HG02970 (cell line): Measurements from ENCODE around the gene DNAI2.
"Not testable (repeated sequence)": the region's sequence is repeated elsewhere in the genome, so short reads cannot be mapped to it uniquely, and the experiment has no call there.

Experiments
- ATAC-seq: cut with Tn5 transposase; IDR thresholded peaks from one replicate; pipeline ENCODE4 v1.9.1; 2021; ENCODE audit warnings: mild to moderate bottlenecking, moderate library complexity, moderate number of reproducible peaks; ENCODE audit not compliant: unreplicated experiment, low FRiP score

DNAI2 gene

DNA sequence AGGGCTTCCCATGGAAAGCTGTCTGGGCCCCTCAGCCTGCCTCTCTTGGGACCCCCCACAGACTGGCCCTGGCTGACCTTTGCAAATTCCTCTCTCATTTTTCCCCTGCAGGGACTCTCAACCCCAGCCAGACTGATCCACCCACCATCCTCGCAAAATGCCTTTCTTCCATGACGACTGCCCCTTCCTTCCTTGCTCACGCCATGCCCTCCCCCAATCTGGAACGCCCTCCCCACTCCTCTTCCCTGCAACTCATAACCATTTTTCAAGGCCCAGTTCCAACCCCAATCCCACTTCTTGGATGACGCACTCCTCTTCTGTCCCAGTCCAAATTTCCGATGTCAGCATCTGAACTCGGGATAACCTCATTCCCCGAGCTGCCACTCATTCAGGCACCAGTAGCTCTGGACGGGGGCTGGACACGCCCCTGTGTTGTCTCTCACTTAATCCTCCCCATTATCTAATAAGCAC lies 1.3 kb upstream of the DNAI2 start:
- no peak for ATAC-seq

DNA sequence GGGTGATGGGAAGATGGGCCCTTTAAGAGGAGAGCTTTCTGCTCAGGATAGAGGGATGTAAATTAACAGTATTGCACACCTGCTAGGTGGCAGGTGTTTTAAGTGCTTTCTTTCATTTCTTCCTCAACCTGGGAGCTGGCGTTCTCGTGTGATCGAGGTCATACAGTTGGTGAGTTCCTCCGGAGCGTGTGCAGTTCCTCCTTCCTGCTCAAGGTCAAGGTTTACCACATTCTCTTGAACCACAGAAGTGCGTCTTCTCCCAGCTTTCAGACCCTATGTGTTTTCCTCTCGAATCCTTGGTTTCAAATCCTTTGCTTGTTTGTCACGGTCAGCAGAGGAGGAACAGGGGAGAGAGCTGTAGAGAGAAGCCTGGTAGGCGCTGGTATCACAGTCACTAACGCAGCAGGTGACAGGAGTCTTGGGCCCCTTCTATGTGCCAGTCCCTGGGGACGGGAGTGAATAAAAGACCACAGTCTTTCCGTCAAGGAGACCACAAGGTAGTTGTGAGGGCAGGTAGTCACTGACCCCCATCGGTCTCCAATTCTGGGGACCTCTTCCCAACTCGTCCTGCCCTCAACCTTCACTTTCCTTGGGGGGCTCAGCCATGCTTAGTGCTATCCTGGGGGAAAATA lies 791 bp downstream of the DNAI2 start:
- no peak for ATAC-seq

DNA sequence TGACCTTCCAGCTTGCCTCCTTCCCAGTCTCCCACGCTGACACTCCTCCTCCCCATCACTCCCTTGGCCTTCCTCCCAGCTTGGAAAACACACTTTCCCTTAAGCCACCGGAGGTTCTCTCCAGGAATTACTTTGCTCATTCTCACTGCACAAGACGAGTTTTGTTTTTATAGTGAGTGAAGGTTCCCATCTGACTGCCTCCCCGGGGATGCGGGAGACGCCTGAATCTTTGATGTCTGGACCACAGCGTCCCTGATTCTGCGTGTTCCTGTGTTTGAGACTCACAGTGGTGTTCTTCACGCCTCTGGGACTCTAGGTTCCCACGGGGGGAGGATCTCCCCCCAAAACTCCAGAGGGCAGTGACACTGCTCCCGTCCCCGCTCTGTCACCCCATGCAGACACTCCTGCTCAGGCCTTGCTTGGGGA lies 2.0 kb downstream of the DNAI2 start:
- no peak for ATAC-seq

DNA sequence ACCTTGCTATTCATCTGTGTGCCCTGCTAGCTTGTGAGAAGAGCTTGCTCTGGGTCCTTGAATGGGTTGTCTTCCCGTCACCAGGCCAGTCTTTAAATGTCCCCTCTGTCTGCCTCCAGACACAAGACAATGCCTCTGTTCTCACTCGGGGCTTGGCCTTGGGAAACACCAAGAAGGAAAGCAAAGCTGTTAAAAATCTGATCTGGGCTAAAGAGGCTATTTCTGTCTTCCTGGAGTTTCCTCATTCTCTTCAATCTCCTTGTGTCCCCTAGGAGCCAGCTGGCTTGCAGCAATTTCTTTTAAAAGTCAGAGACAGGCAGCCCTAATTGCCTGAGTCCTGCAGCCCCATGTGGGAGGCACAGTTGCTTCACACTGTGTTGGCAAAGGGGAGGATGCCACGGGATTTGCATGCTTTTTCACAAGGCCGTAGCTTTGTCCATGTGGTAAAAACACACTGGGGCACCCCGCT lies 2.5 kb downstream of the DNAI2 start:
- no peak for ATAC-seq

DNA sequence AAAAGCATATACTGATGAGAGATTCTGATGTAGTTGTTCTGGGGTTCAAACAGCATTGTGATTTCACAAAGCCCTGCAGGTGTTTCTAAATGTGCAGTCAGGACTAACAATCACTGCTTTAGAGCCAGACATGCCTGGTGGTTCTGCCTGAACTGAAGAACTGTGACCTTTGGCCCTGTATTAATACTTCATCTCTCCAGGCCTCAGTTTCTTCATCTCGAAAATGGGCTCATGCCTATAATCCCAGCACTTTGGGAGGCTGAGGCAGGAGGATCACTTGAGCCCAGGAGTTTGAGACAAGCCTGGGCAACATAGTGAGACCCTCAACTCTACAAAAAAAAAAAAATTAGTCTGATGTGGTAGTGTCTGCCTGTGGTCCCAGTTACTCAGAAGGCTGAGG lies 3.9 kb downstream of the DNAI2 start:
- no peak for ATAC-seq

DNA sequence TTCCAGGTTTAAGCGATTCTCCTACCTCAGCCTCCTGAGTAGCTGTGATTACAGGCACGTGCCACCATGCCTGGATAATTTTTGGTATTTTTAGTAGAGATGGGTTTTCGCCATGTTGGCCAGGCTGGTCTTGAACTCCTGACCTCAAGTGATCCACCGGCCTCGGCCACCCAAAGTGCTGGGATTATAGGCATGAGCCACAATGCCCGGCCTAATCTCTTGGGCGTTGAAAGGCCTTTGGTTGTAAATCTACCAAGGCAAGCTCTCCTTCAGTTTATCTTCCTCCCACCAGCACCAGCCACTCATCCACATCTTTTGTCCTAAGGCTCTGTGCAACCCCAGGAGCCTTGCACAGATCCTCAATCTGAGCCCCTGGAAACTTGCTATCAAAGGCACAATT lies 5.6 kb downstream of the DNAI2 start:
- ATAC-seq, result not testable (repeated sequence)

DNA sequence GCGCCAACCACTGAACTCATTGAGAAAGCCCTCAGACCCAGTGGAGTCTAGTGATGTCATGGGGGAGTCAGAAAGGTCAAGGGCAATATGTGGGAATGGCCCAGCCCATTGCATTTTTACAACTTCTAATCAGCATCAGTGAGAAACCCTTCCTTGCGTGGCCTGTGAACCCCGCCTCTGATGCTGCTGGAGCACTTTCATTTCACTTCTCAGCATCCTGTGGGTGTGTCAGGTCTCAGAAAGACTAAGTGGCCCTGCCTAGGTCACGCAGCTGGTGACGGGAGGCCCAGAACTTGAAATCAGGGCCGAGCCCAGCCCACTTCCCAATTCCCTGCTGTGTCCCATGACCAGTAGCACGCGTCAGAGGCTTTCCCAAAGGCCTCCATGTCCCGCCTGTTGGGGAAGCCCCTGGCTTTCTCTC lies 6.1 kb downstream of the DNAI2 start:
- ATAC-seq, result no peak

DNA sequence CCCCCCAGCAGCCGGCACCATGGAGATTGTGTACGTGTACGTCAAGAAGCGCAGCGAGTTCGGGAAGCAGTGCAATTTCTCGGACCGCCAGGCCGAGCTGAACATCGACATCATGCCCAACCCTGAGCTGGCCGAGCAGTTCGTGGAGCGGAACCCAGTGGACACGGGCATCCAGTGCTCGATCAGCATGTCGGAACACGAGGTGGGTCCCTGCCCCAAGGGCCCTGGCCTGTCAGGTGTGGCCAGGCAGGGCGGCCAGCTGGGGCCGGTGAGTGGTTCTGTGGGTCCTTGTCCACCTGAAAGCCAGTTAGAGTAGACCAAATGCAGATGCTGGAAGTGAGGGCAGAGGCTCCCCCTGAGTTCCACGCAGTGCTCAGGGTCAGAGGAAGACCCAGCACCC lies 7.8 kb downstream of the DNAI2 start:
- ATAC-seq, result no peak

DNA sequence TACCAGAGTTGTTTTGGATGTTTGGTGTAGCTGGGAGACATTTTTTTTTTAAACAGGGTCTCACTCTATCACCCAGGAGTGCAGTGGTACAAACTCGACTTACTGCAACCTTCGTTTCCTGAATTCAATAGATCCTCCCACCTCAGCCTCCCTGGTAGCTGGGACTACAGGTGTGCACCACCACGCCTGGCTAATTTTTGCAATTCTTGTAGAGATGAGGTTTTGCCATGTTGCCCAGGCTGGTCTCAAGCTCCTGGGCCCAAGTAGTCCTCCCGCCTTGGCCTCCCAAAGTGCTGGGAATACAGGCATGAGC lies 8.2 kb downstream of the DNAI2 start:
- not testable (repeated sequence) for ATAC-seq

DNA sequence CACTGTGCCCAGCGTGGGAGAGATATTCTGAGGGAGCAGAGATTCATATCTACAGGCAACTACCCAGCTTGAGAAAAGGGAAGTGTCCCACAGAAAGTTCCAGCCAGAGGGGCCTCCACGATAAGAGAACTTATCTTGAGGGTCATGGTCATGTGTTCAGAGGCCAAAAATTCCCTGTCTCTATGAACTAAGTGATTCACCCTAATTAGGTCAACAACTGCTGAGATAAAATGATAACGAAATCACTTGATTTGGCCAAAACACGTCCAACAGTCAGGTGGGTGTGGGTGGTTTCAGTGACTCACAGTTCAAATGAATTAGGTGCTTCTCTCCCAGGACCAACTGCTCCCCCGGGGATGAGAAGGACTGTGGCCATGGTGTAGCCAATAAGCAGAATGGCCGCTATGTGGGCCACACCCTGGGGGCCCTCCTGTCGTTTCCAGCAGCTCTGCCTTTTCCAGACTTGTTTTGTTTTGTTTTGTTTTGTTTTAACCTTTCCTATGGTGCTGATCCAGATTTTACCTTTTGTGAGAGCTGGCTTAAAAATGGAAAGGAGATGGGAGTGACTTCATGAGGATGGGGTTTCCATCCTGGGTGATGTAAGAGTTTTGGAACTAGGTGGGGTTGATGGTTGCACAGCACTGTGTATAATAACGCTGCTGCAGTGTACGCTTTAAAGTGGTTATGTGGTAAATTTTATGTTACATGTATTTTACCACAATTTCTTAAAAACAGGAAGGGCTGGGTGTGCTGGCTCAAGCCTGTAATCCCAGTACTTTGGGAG lies 8.7 kb downstream of the DNAI2 start:
- no peak for ATAC-seq

DNA sequence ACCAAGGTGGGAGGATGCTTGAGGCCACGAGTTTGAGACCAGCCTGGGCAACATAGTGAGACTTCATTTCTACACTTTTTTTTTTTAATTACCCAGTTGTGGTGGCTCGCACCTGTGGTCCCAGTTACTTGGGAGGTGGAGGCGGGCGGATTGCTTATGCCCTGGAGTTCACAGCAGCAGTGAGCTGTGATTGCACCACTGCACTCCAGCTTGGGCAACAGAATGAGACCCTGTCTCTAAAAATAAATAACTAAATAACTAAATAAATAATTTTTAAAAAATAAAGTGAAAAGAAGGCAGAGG lies 9.3 kb downstream of the DNAI2 start:
- ATAC-seq, result no peak

DNA sequence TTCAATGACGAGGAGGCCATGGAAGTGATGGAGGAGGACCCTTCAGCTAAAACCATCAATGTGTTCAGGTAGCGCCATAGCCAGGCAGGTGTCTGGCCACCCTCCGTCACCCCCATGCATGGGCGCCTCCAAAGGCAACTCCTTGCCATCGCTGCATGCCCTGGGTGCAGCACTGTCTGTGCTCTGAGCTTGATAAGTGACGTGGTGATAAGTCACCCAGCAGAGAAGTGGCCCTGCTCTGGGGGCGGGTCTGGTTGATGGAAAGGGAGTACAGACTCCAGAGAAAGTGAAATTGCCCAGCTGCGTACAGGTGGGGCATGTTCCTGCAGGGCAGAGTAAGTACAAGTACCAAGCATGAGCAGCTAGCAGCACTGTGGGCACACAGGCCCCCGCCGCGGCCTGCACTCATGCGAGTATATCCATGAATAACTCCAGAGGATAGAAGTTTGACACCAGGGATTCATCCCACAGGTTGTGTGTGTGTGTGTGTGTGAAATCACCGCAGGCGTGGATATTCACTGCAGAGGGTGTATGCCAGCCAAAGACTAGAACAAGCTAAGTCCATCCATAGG lies 13.1 kb downstream of the DNAI2 start:
- ATAC-seq, result no peak

DNA sequence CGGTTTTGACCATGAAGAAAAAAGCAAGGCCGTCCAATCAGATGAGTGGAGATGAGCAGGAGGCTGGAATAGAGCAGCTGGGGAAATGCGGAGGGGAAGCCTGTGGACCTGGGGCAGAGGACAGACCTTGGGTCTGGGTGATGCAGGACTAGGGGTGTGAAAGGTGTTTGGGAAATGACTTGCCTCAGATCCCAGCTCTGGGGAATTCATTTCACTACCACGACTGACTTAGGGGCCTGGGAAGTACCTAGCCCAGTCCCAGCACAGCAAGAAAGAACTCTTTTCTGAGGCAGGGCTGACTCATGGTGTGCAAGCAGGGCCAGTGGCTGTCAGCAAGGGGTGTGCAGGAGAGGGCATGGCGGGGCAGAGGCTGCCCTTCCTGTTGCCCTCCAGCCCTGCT lies 14.8 kb downstream of the DNAI2 start:
- no peak for ATAC-seq

DNA sequence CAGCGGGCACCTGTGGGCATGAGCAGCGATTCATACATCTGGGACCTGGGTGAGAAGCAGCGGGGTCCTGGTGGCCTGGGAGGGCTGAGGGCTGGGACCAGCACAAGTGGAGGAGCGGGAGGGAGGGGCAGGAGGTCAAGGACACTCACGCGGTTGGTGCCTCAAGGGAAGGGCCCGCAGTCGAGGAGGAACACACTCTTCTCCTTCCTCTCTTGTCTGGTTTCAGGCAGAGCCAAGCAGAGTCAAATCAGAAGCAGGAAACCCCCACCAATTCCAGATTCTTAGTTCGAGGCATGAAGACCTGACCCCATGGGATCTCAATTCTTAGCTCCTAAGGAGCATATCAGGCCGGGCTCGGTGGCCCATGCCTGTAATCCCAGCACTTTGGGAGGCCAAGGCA lies 15.7 kb downstream of the DNAI2 start:
- ATAC-seq, result no peak

DNA sequence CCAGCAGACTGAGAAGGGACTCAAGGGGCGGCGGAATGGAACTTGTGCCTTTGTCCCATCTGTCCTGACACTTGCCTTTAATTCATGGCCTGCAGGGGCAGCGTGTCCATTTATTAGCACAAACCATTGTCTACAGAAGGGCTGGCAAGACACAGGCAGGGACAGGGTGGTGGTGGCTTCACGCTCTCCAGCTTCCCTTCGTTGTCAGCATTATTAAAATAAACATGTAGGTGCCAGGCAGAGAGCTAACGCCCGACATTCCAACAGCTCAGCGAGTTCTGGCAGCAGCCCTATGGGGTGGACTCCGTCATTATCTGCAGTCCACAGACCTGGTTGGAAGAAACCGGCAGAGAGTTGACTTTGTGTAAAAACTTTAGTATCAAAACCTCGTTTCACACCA lies 16.3 kb downstream of the DNAI2 start:
- ATAC-seq, result no peak

DNA sequence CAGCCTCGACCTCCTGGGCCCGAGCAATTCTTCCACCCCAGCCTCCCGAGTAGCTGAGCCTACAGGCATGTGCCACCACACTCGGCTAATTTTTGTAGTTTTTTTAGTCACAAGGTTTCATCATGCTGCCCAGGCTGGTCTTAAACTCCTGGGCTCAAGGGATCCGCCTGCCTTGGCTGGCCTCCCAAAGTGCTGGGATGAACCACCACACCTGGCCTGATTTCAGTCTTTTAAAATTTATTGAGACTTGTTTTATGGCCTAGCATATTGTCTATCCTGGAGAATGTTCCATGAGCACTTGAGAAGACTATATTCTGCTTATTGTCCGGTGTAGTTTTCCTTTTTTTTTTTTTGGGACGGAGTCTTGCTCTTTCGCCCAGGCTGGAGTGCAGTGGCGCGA lies 18.5 kb downstream of the DNAI2 start:
- no peak for ATAC-seq

DNA sequence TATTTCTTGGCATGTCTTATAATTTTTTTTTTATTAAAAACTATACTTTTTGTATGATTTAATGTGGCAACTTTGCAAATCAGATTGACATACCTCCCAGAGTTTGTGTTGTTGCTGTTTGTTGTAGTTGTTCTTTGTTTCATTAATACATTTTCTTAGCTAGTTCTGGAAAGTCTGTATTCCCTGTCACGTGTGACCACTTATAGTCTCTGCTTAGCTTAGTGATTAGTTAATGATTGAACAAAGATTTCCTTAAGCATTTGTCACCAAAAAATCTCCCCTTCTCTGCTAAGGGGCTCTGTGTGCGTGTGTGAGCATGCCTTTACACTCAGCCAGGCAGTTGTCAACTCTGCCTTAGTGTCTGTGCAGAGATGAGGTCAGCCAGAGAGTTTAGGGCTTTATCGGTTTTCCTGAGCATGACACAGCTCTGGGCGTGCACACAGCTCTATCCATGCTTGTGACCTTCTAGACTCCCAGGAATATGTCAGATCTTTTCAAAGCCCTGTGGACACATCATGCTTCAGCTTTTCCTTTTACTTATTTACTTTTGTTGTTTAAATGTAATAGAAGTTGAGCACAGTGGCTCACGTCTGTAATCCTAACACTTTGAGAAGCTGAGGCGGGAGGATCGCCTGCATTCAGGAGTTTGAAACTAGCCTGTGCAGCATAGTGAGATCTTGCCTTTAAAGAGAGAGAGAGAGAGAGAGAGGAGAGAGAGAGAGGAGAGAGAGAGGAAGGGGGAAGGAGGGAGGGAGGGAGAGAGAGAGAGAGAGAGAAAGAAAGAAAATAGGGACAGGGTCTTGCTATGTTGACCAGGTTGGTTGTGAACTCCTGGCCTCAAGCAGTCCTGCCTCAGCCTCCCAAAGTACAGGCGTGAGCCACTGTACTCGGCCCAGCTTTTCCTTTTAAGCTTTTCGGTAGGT lies 21.9 kb downstream of the DNAI2 start:
- no peak for ATAC-seq

DNA sequence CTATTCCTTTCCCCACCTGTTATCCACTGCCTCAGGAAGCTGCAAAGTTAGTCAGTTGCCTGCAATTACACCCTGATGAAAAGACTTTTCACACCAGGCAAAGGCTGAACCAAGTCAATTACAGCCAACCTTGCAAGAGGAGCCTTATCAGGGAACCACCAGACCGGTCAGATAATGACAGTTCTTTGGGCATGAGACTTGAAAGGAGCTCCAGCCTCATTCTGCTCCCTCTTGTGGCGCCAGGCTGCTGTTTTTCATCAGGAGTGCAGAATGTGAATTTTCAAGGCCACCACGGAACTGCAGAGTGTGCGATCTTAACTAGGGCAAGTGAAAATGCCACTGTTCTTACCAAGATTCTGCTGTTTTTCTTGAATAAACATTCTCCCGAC lies 22.5 kb downstream of the DNAI2 start:
- ATAC-seq, result no peak

DNA sequence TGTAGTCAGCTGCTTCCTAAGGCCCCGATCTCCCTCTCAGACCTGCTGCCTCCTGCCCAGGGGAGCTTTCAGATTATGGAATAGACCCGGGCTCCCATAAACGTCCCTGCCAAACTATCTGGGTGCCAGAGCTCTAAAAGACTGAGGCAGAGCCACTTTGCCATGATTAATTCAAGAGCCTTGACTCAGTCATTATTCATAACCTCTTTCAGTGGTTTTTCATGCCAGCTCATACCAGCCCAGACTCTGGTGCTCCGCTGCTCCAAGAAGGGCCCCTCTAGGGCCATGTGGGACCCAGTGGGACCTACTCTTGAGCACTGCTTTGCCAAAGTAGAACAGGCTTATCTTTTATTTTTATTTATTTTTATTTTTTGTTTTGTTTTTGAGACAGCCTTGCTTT lies 23.9 kb downstream of the DNAI2 start:
- ATAC-seq, result no peak

DNA sequence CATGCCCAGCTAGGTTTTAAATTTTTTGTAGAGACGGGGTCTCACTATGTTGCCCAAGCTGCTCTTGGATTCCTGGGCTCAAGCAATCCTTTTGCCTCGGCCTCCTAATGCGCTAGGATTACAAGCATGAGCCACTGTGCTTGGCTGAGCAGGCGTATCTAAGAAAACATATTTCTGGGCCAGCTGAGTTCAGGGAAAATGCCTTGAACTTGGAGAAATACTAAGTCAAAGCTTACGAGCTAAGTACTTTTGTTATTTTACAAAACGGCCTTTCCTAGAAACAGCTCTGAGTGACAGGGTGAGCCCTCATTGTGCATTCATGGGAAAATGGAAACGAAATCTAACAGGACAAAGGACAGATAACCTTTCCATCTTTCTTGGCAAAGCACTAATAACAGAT lies 24.7 kb downstream of the DNAI2 start:
- no peak for ATAC-seq
